Large intestine (tissue), 3 donors: ENCODE measurements around the gene ITPK1. TPM values are rescaled to one million over a fixed set of nuclear protein-coding genes. Genes with fewer than 3 reads are reported as not detected.

ENCODE experiments used
- DNase-seq, 2 donors: peaks; one replicate each; pipeline versions ENCODE4 v3.0.0 to v3.0.0-alpha.2; 2013
- H3K27ac ChIP-seq: one replicate; pipeline ENCODE4 v1.5.1; 2013; ENCODE audit warnings: low read length
- H3K27me3 ChIP-seq: 2 replicates; pipeline ENCODE4 v1.6.1; 2013; ENCODE audit warnings: low read length; ENCODE audit not compliant: control insufficient read depth, insufficient read depth
- H3K36me3 ChIP-seq: 2 replicates; pipeline ENCODE4 v1.6.1; 2013; ENCODE audit warnings: low read length; ENCODE audit not compliant: control insufficient read depth, insufficient read depth
- H3K4me1 ChIP-seq: one replicate; pipeline ENCODE4 v1.6.1; 2013; ENCODE audit warnings: low read length; ENCODE audit not compliant: control insufficient read depth, insufficient read depth
- H3K4me3 ChIP-seq: one replicate; pipeline ENCODE4 v1.5.1; 2013; ENCODE audit warnings: low read length
- H3K9me3 ChIP-seq: one replicate; pipeline ENCODE4 v1.6.1; 2013; ENCODE audit warnings: mild to moderate bottlenecking, low read depth, low read length, moderate library complexity; ENCODE audit not compliant: control insufficient read depth
- WGBS: methylation state at CpG from one replicate; pipeline ENCODE4 v1.1.5; 2013; ENCODE audit warnings: low lambda C conversion rate; ENCODE audit not compliant: insufficient coverage; 5-methylcytosine and 5-hydroxymethylcytosine counted together
- polyA plus RNA-seq: library from polyadenylated mRNA; unstranded; fragments of 120-200 nt; gene quantifications from one replicate; pipeline ENCODE4 v1.2.1, GENCODE V29; 2013

ITPK1 gene
- polyA plus RNA-seq, 1 donor, result 139 TPM

DNA sequence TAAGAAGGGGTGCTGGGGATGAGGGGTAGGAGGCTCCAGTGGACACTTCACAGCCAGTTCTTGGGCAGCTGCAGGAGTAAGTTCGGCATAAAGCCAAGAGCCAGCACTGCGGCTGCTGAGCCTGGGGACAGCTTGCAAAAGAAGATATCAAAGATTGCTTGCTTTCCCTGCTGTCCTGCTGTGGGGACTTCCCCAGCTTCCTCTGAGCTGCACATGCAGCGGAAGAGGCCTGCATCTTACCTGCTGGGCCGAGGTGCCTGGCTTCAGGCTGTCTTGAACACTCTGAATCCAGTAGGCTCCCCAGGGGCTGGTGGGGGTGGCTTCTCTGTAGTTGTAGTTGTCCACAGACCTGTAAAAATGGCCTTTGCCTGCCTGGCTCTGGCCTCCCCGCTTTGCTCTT lies 191.5 kb downstream of the ITPK1 start:
- no peak for DNase-seq
- H3K36me3 ChIP-seq, result no peaks in the 10 kb centered on the region
- H3K4me1 ChIP-seq, result peaks cover 3% of the 10 kb centered on the region
- no CpG with 5 or more reads among the region's 5 CpGs for WGBS
- H3K9me3 ChIP-seq, result no peaks in the 10 kb centered on the region
- H3K27ac ChIP-seq, result no peak overlapping the region
- peaks cover 30% of the 10 kb centered on the region for H3K27me3 ChIP-seq
- no peak overlapping the region for H3K4me3 ChIP-seq

DNA sequence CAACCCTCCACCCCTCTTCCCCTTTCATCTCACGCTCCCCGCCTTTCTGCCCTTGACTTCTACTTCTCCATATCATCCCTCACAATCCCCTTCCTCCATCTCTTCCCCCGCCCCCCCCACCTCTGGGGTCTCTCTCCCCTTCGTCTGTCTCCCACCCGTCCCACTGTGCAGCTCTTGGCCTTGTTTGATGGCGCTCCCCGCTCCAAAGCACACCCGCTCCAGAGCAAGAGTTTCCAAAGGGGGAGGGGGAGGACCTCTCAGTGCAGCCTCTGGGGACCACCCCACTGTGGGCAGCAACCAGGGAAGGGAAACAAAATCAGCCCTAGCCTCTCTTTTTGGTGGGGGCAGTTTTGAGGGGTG lies 192.0 kb downstream of the ITPK1 start:
- H3K9me3 ChIP-seq, result no peaks in the 10 kb centered on the region
- no peak for DNase-seq
- H3K27me3 ChIP-seq, result peaks cover 30% of the 10 kb centered on the region
- no peaks in the 10 kb centered on the region for H3K36me3 ChIP-seq
- peaks cover 3% of the 10 kb centered on the region for H3K4me1 ChIP-seq
- H3K4me3 ChIP-seq, result peak overlapping the region; percentile 4
- WGBS, result no CpG with 5 or more reads among the region's 8 CpGs
- H3K27ac ChIP-seq, result no peak overlapping the region

DNA sequence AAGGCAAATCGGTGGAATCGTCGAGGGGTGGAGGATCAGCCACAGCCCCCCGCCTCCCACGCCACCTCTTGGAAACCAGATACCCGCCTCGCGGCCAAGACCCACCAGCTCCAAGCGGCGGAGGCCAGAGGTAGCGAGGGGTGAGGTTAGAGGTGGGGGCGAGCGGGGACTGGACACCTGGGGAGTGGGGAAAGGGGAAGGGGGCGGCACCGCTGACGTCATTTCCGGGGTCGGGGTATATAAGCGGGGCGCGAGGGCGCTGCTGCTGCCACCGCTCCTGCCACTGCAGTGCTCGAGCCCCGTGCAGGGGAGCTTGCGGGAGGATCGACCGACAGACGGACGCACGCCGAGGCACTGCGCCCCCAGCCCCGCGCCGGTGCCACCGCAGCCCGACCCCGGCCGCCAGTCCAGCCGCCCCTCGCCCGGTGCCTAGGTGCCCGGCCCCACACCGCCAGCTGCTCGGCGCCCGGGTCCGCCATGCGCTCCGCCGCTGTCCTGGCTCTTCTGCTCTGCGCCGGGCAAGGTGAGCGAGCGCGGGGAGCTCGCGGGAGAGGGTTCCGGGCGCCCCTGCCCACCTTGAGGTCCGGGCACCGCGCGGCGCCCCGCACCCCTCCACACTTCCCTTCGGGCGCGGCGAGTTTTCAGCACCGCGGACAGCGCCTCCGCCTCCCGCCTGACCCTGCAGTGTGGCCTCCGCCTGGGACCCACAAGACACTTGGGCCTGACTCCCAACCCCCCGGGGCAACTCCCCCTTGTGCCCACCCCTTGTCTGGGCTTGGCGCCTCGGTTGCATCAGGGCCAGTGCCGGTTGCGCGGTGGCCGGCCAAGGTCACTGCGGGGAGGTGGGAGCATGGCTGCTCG lies 192.6 kb downstream of the ITPK1 start, which contains the start of gene CHGA:
Gene CHGA, plus strand, starts transcription at position 268 of the 861 bp plus-strand sequence. Its CDS starts 210 bp downstream, at position 478.
- DNase-seq, result peak; percentile 38 to 58
- peaks cover 30% of the 10 kb centered on the region for H3K27me3 ChIP-seq
- no peaks in the 10 kb centered on the region for H3K36me3 ChIP-seq
- H3K4me1 ChIP-seq, result peaks cover 3% of the 10 kb centered on the region
- no peaks in the 10 kb centered on the region for H3K9me3 ChIP-seq
- H3K4me3 ChIP-seq, result peak within 1 kb of the TSS; percentile 13
- H3K27ac ChIP-seq, result no peak within 1 kb of the TSS
- no CpG with 5 or more reads among the region's 86 CpGs for WGBS

DNA sequence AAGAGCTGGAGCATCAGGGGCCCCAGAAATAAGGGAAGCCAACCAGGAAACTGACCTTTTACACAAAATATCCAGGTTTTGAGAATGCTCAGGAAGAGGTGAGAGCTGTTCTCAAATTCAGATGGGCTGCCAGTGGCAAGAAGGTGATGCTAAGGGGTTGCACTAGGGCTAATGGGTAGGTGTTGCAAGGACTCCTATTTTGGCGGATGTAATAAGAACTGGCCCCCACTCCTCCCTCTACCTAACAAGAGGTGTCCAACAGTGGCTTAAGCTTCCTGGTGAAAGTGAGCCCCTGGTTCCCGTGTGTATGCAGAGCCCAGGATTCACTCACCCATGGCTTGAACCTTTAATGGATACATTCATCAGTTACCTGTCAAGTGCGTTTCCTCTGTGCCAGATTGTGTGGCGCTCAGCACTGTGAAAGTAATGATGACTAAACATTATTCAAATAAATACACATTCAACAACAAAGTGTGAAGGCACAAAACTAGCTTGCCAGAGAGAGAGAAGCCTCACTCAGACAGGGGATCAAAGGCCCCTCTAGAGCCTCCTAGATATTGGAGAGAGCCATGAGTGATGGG lies 193.5 kb downstream of the ITPK1 start:
- Histone ChIP-seq H3K27me3 (peaks cover 30% of the 10 kb centered on the region), H3K27ac (no peak overlapping the region), H3K4me3 (peak overlapping the region; percentile 13), H3K9me3 (no peaks in the 10 kb centered on the region), H3K4me1 (peaks cover 3% of the 10 kb centered on the region), H3K36me3 (no peaks in the 10 kb centered on the region)
- no CpG with 5 or more reads among the region's 4 CpGs for WGBS
- DNase-seq, result no peak

DNA sequence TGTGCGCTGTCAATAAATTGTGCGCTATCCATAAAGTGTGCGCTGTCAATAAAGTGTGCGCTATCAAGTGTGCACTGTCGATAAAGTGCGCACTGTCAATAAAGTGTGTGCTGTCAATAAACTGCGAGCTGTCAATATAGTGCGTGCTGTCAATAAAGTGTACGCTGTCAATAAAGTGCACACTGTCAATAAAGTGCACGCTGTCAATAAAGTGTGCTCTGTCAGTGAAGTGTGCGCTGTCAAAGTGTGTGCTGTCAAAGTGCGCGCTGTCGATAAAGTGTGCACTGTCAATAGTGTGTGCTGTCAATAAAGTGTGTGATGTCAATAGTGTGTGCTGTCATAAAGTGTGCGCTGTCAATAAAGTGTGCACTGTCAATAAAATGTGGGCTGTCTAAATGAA lies 195.7 kb downstream of the ITPK1 start:
- Histone ChIP-seq H3K9me3 (no peaks in the 10 kb centered on the region), H3K4me3 (no peak overlapping the region), H3K27me3 (peaks cover 28% of the 10 kb centered on the region), H3K4me1 (peaks cover 3% of the 10 kb centered on the region), H3K27ac (no peak overlapping the region), H3K36me3 (no peaks in the 10 kb centered on the region)
- WGBS, result no CpG with 5 or more reads among the region's 15 CpGs
- no peak for DNase-seq

DNA sequence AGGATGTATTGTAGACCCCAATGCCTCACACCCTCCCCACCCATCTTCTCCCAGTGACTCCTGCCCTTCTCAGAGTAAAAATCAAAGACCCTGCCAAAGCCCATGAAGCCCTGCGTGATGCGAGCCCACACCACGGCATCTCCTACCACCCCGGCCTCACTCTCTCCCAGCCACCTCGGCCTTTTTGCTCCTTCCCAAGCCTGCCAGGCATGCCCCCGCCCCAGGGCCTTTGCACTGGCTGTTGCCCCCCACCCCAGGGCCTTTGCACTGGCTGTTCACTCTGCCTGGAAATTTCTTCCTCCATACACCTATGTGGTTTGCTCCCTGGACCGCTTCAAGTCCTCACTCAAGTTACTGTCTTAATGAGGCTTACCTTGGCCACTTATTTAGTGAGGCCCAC lies 197.8 kb downstream of the ITPK1 start:
- Histone ChIP-seq H3K36me3 (no peaks in the 10 kb centered on the region), H3K27me3 (peaks cover 16% of the 10 kb centered on the region)
- no CpG with 5 or more reads among the region's 7 CpGs for WGBS

DNA sequence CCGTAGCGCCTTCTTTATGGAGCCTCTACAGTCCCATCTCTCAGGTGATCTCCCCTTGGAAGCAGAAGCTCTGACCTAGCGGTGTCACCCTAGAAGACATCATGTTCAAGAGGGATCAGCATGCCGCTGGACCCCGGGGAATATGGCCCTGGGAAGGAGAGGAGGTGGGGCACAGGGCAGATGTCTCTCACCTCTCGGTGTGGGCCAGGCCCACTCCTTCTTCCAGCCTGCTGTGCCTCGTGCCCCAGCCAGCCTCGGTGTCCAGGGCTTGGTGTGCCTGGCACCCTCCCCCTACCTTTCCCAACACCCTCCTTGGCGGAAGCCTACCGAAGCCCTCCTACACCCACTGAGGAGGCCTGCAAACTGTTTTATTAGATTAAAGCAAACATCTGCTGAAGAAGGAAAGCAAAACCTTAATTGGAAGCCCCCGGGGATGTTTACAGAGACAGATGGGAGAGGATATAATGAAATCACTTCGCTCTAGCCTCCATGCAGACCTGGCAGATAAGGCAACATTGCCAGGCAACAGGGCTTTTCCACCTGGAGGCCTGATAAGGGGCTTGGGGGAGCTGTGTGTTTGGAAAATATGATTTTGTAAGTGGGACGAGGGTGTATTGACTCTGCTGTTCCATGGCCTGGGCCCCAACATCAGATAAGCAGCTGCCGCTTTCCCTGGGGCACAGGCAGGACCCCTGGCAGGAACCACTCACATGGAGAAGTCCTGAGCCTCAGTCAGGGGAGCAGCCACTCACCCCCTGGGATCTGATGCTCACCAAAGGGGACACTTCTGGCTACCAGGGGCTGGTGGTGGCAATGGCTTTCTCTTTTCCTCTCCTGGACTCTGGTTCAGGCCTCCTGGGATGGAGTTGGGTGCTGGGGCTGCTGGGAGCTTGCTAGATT lies 198.4 kb downstream of the ITPK1 start:
- no CpG with 5 or more reads among the region's 14 CpGs for WGBS
- Histone ChIP-seq H3K36me3 (no peaks in the 10 kb centered on the region), H3K27me3 (peaks cover 10% of the 10 kb centered on the region), H3K27ac (peak overlapping the region; percentile 2), H3K9me3 (peaks cover 4% of the 10 kb centered on the region), H3K4me1 (no peaks in the 10 kb centered on the region), H3K4me3 (no peak overlapping the region)
- peak in 1 of 2 donors; percentile 34 for DNase-seq

More for the DNA sequence above, 197.8 kb downstream of the ITPK1 start:
- Histone ChIP-seq H3K4me3 (no peak overlapping the region), H3K27ac (peak overlapping the region; percentile 2), H3K4me1 (no peaks in the 10 kb centered on the region), H3K9me3 (no peaks in the 10 kb centered on the region)
- no peak for DNase-seq

DNA sequence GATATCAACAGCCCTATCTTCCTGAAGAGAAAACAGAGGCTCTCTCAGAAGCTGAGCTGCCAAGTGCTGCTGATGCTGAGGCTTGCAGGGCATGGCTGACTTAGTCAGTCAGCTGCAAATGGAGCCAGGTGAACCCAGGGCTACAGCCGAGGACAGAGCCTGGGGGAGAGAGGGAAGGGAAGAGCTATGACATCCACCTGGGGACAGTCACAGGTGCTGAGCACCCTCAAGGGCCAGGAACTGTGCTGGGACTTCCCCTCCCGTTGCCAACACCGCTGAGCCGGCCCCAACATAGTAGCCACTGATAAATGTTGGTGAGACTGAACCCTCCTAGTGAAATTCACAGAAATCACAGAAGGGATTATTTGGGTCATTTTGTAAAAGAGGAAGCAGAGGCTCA lies 199.5 kb downstream of the ITPK1 start:
- peaks cover 5% of the 10 kb centered on the region for H3K27me3 ChIP-seq
- H3K36me3 ChIP-seq, result no peaks in the 10 kb centered on the region
- peak overlapping the region; percentile 17 for H3K27ac ChIP-seq
- no peak overlapping the region for H3K4me3 ChIP-seq
- whole genome bisulfite sequencing, result no CpG with 5 or more reads among the region's 4 CpGs
- H3K4me1 ChIP-seq, result no peaks in the 10 kb centered on the region
- no peak for DNase-seq
- H3K9me3 ChIP-seq, result peaks cover 5% of the 10 kb centered on the region

DNA sequence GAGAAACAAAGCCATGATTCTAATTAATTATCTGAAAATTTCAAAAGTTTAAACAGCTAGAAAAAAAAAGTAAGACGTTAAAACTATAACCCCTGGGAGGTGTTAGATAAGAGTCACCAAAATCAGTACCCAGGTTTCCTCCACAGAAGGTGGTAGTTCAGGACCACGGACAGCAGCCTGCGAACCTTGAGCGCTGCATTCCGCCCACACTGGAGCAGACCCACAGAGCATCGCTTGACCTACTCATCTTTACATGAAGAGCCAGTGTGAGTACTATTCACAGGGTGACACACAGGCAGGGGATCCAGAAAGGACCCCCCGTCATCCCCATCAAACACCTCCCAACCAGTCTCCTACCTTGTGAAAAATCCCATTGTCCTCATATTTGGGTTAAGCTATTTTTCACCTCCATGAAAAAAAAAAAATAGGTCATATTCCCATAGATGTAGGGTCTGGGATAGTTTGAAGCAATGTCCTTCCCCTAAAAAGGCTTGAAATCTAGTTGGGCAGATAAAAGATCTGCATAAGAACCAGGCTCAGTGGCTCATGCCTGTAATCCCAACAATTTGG lies 201.6 kb downstream of the ITPK1 start:
- H3K4me3 ChIP-seq, result no peak overlapping the region
- peaks cover 5% of the 10 kb centered on the region for H3K9me3 ChIP-seq
- WGBS, result no CpG with 5 or more reads among the region's 7 CpGs
- H3K27me3 ChIP-seq, result no peaks in the 10 kb centered on the region
- no peak overlapping the region for H3K27ac ChIP-seq
- no peaks in the 10 kb centered on the region for H3K36me3 ChIP-seq
- no peaks in the 10 kb centered on the region for H3K4me1 ChIP-seq
- no peak for DNase-seq
